Measurements from ENCODE around the gene ORC1.

The ORC1 gene

DNA sequence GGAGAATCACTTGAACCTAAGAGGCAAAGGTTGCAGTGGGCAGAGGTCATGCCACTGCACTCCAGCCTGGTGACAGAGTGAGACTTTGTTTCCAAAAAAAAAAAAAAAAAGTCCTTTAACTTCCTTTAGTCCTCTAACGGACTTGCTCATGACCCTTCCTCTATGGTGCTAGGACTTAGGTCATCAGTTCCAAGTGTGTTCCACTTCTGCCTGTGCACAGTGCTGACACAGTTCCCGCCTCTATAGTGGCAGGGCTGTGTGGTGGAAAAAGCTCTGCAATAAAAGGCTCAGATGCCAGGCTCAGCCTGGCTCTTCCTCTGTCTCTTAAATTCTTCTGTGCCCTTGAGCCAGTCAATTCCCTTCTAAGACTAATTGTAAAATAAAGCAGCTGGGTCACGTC lies 60.2 kb downstream of the ORC1 start:
- Histone ChIP-seq H3K9ac (no peak overlapping the region), H3K36me3 (peaks cover 9 to 72% (median 34%) of the 10 kb centered on the region in 11 experiments; a peak in 18 of 22 replicates), H3K27ac (no peak overlapping the region), H4K20me1 (peaks cover 0 to 5% (median 0%) of the 10 kb centered on the region in 11 experiments; a peak in 3 of 22 replicates), H3K4me2 (no peak overlapping the region), H3K4me1 (peaks cover 0 to 4% (median under 1%) of the 10 kb centered on the region in 10 experiments; a peak in 7 of 20 replicates), H3K27me3 (no peaks in the 10 kb centered on the region), H3K9me3 (replicated peaks in 1 of 11) (no peaks in the 10 kb centered on the region), H3K4me3 (no peak overlapping the region)
- TF ChIP-seq Cebpa-rat (IDR thresholded peaks at IDR 0.05), result no peak

DNA sequence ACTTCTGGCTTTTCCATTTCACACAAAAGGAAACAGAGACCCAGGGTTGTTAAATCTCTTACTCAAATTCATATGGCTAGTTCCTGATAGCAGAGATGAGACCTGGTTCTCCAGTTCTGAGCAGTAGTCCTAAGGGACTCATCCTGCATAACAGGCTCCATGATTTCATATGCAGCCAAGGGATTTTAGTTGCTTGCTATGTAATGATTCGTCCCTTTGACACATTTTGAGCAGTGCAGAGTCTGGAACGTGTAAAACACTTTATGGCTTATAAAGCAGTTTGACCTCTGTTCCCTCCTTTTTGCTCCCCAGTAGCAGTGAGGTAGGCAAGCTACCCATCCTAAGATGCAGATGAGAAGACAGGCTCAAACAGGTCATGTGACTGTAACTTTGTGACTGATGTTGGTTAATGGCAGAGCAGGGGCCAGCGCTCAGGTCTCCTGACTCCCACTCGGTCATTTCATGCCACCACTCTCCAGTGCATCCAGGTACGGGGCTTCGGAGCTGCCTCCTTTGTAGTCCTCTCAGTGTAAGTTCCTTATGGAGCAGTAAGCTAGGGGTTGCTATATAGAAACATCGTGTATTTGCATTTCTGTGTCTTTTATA lies 62.5 kb downstream of the ORC1 start:
- no peak for TF ChIP-seq Cebpa-rat (IDR thresholded peaks at IDR 0.05)
- Histone ChIP-seq H3K4me1 (peaks cover 0 to 3% (median 0%) of the 10 kb centered on the region in 10 experiments; a peak in 1 of 20 replicates), H3K27ac (no peak overlapping the region), H3K27me3 (no peaks in the 10 kb centered on the region), H3K4me3 (no peak overlapping the region), H4K20me1 (no peaks in the 10 kb centered on the region), H3K9ac (no peak overlapping the region), H3K9me3 (replicated peaks in 1 of 11) (no peaks in the 10 kb centered on the region), H3K36me3 (peaks cover 11 to 76% (median 46%) of the 10 kb centered on the region in 11 experiments; a peak in 19 of 22 replicates), H3K4me2 (no peak overlapping the region)

DNA sequence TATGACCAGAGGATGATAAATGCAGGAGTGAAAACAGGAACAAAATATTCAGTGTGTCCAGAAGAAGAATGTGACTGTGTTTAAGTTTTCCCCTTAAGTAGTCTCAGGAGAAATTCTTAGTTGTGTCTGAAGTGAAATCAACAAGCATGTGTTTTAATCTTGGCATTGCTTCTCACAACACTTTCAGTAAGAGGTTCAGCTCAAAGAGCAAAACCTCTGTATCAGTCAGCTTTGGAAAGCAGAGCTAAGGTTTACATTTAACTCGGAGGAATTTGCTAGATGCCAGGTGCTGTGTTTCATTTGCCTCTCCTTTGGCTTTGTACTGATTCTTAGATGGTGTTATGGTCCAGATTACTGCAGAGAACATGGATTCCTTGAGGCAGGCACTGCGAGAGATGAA lies 66.8 kb downstream of the ORC1 start:
- Histone ChIP-seq H4K20me1 (no peaks in the 10 kb centered on the region), H3K4me2 (no peak overlapping the region), H3K27me3 (no peaks in the 10 kb centered on the region), H3K9ac (no peak overlapping the region), H3K36me3 (peaks cover 20 to 73% (median 48%) of the 10 kb centered on the region in 11 experiments; a peak in 21 of 22 replicates), H3K9me3 (replicated peaks in 1 of 11) (no peaks in the 10 kb centered on the region), H3K27ac (no peak overlapping the region), H3K4me3 (no peak overlapping the region), H3K4me1 (no peaks in the 10 kb centered on the region)
- no peak for TF ChIP-seq Cebpa-rat (IDR thresholded peaks at IDR 0.05)

DNA sequence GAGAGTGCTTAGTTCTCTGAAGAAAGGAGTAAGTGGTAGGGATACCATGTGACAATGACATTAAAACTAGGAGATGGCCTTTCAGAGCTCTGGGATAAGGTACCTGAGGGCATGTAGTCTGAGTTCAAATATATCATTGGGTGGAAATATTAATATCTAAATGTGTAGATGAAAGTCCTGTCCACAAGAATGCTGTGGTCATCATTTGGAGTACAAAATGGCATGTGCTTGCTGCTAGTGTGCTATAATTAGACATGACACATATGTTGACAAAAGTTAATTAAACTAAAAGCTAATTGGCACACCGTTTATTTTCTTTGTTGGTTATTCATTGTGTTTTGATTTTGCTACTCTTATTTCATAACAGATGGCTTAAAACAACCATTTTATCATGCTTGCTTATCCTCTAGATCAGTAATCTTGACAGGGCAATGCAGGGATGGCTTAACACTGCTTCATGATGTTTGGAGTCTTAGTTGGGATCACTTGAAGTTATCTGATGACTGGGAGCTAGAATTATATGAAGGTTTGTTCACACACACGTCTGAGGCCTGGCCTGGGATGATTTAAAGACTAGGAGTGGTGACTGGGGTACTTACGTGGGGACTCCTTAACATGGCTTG lies 69.2 kb downstream of the ORC1 start:
- no peak overlapping the region for H3K9ac ChIP-seq
- H3K27me3 ChIP-seq, result no peaks in the 10 kb centered on the region
- H3K36me3 ChIP-seq, result peaks cover 14 to 60% (median 41%) of the 10 kb centered on the region in 11 experiments; a peak in 21 of 22 replicates

DNA sequence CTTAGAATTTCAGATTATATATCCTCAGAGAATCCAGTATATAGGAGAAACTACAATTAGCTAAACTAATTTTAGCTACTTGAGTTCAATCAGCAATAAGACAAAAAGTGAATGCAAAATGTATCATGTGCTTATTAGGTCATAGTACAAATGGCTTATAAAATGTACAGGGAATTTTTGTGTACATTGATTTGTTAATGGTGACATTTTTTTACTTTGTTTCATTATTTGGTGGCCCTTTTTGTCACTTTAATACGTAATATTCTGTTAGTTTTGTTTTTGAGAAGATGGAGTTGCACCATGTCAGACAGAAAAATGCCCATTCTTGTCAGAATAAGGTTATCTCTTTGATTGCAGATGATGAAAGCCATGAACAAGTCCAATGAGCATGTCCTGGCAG lies 71.8 kb downstream of the ORC1 start:
- H3K9me3 ChIP-seq (replicated peaks in 1 of 11), result no peaks in the 10 kb centered on the region
- H3K4me2 ChIP-seq, result no peak overlapping the region
- no peak overlapping the region for H3K9ac ChIP-seq
- no peaks in the 10 kb centered on the region for H3K27me3 ChIP-seq
- H3K36me3 ChIP-seq, result peaks cover 6 to 41% (median 26%) of the 10 kb centered on the region in 11 experiments; a peak in 21 of 22 replicates
- H3K4me1 ChIP-seq, result peaks cover 0 to 10% (median 0%) of the 10 kb centered on the region in 10 experiments; a peak in 6 of 20 replicates
- no peak for TF ChIP-seq Cebpa-rat (IDR thresholded peaks at IDR 0.05)
- H3K4me3 ChIP-seq, result no peak overlapping the region
- H4K20me1 ChIP-seq, result no peaks in the 10 kb centered on the region
- no peak overlapping the region for H3K27ac ChIP-seq

More for the DNA sequence above, 69.2 kb downstream of the ORC1 start:
- peaks cover 0 to 5% (median 0%) of the 10 kb centered on the region in 10 experiments; a peak in 6 of 20 replicates for H3K4me1 ChIP-seq
- no peak overlapping the region for H3K27ac ChIP-seq
- no peak overlapping the region for H3K4me3 ChIP-seq
- no peak overlapping the region for H3K4me2 ChIP-seq
- no peaks in the 10 kb centered on the region for H3K9me3 ChIP-seq (replicated peaks in 1 of 11)
- TF ChIP-seq Cebpa-rat (IDR thresholded peaks at IDR 0.05), result no peak
- H4K20me1 ChIP-seq, result no peaks in the 10 kb centered on the region

DNA sequence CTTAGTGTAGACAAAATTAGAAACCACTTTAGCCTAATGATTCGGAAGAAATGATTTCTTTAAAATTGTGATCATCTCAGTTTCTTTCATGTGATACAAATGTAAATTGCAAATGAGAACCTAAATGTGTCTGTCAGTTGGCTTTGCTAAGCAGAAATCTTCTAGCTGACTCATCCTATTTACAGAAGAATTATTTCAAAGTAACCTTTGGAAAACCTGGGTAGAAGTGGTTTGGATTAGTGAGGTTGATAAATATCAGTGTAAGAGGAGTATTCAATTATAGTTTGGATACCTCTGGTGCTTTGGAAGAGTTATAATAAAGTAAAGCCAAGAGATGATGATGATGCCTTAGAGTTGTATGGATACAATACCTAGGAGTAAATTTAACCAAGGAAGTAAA lies 75.6 kb downstream of the ORC1 start:
- no peak overlapping the region for H3K9ac ChIP-seq
- peaks cover 0 to 10% (median 0%) of the 10 kb centered on the region in 10 experiments; a peak in 6 of 20 replicates for H3K4me1 ChIP-seq
- H4K20me1 ChIP-seq, result no peaks in the 10 kb centered on the region
- H3K27ac ChIP-seq, result no peak overlapping the region
- H3K4me2 ChIP-seq, result no peak overlapping the region
- H3K9me3 ChIP-seq (replicated peaks in 1 of 11), result no peaks in the 10 kb centered on the region
- H3K27me3 ChIP-seq, result no peaks in the 10 kb centered on the region
- H3K4me3 ChIP-seq, result no peak overlapping the region
- H3K36me3 ChIP-seq, result peaks cover 0 to 17% (median 9%) of the 10 kb centered on the region in 11 experiments; a peak in 12 of 22 replicates
- TF ChIP-seq Cebpa-rat (IDR thresholded peaks at IDR 0.05), result no peak

DNA sequence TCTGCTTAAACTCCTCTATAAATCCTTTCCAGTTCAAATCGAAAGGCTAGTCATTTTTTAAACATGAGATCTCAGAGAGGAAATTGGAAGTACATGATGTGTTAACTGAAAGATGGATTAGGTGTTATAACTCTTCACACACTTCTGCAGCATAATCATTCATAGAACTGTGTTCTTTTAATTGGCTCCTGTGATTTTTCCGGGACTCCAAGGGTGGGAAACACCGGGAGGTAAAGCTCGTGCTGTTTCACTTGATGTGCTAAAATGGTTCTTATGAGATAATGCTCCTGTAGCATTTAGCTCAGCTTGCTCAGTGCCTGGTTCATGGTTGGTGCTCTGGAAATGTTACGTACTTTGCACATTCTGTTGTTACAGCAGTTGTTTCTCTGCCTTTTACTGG lies 78.4 kb downstream of the ORC1 start:
- H3K4me1 ChIP-seq, result peaks cover 0 to 10% (median 0%) of the 10 kb centered on the region in 10 experiments; a peak in 6 of 20 replicates
- no peaks in the 10 kb centered on the region for H3K27me3 ChIP-seq
- no peak overlapping the region for H3K27ac ChIP-seq
- H3K9me3 ChIP-seq (replicated peaks in 1 of 11), result no peaks in the 10 kb centered on the region
- no peak overlapping the region for H3K4me2 ChIP-seq
- H4K20me1 ChIP-seq, result no peaks in the 10 kb centered on the region
- no peak for TF ChIP-seq Cebpa-rat (IDR thresholded peaks at IDR 0.05)
- peaks cover 0 to 15% (median 0%) of the 10 kb centered on the region in 11 experiments; a peak in 3 of 22 replicates for H3K36me3 ChIP-seq
- no peak overlapping the region for H3K4me3 ChIP-seq
- H3K9ac ChIP-seq, result no peak overlapping the region

DNA sequence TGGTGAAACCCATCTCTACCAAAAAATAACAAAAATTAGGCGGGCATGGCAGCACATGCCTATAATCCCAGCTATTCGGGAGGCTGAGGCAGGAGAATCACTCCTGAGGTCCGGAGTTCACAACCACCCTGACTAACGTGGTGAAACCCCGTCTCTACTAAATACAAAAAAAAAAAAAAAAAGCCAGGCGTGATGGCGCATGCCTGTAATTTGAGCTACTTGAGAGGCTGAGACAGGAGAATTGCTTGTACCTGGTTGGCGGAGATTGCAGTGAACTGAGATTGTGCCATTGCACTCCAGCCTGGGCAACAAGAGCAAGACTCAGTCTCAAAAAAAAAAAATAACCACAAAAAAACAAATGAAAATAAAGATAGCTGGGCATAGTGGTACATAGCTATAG lies 80.5 kb downstream of the ORC1 start:
- no peak overlapping the region for H3K27ac ChIP-seq
- H3K27me3 ChIP-seq, result no peaks in the 10 kb centered on the region
- H4K20me1 ChIP-seq, result no peaks in the 10 kb centered on the region
- H3K36me3 ChIP-seq, result peaks cover 0 to 15% (median 0%) of the 10 kb centered on the region in 11 experiments; a peak in 3 of 22 replicates
- TF ChIP-seq Cebpa-rat (IDR thresholded peaks at IDR 0.05), result no peak
- no peak overlapping the region for H3K4me3 ChIP-seq
- no peaks in the 10 kb centered on the region for H3K9me3 ChIP-seq (replicated peaks in 1 of 11)
- H3K9ac ChIP-seq, result no peak overlapping the region
- H3K4me2 ChIP-seq, result no peak overlapping the region
- no peaks in the 10 kb centered on the region for H3K4me1 ChIP-seq
